HuH-7 (cell line): ENCODE data around the gene ASIC4.
A peak's percentile ranks its signal among the peaks of the same experiment; 100 is the strongest.

Source experiments
- DNase-seq: peaks from one replicate; pipeline ENCODE4 v3.0.0; 2011; ENCODE audit warnings: low spot score

Gene ASIC4

GRCh38 chr2:219551441-219552381 is 37.4 kb downstream of the ASIC4 start:
- DNase-seq: no peak

- peak; percentile 97 for DNase-seq
These were observed 38.3 kb downstream of the ASIC4 start for GRCh38 chr2:219552382-219553167.

- no peak for DNase-seq
These were observed 38.8 kb downstream of the ASIC4 start for GRCh38 chr2:219553168-219553417.

GRCh38 chr2:219553463-219553963 is 39.2 kb downstream of the ASIC4 start:
- no peak for DNase-seq

GRCh38 chr2:219554350-219554749 is 40.1 kb downstream of the ASIC4 start:
- DNase-seq: no peak

GRCh38 chr2:219555956-219556355 is 41.7 kb downstream of the ASIC4 start:
- DNase-seq: no peak

- DNase-seq: no peak
These were observed 42.1 kb downstream of the ASIC4 start for GRCh38 chr2:219556413-219556812.

GRCh38 chr2:219557320-219557719 is 43.0 kb downstream of the ASIC4 start:
- DNase-seq: no peak

GRCh38 chr2:219557791-219558785 is 43.8 kb downstream of the ASIC4 start:
- no peak for DNase-seq

GRCh38 chr2:219559156-219559915 is 45.1 kb downstream of the ASIC4 start:
- no peak for DNase-seq

GRCh38 chr2:219560037-219560892 is 46.0 kb downstream of the ASIC4 start:
- peak; percentile 78 for DNase-seq

GRCh38 chr2:219560893-219561178 is 46.6 kb downstream of the ASIC4 start:
- no peak for DNase-seq

GRCh38 chr2:219561179-219562048 is 47.1 kb downstream of the ASIC4 start:
- no peak for DNase-seq

GRCh38 chr2:219562049-219563020 is 48.1 kb downstream of the ASIC4 start:
- DNase-seq: no peak

GRCh38 chr2:219563271-219563928 is 49.1 kb downstream of the ASIC4 start:
- DNase-seq: no peak

GRCh38 chr2:219565130-219566080 is 51.1 kb downstream of the ASIC4 start:
- no peak for DNase-seq
